ENCODE measurements around the gene MAN1B1. TPM values are rescaled to one million over a fixed set of nuclear protein-coding genes. Genes with fewer than 3 reads are reported as not detected.
A peak's percentile ranks its signal among the peaks of the same experiment; 100 is the strongest.

MAN1B1 gene
- total RNA-seq (2021; fragmentation: NEBNext Ultra II Directional; extraction: Animal tissue kit (Norgen Biotek cat#: 25700)) = 35.1 and 36.3 TPM in 2 replicates
- polyA plus RNA-seq (2011; rRNA removed) = 33.7 and 36.5 TPM in 2 replicates
- 36.6 TPM for polyA plus RNA-seq (2011; cell fraction: cytosol; rRNA removed)
- polyA plus RNA-seq (2011; cell fraction: nucleus; rRNA removed) = 104 TPM
- 23.8 to 36.3 TPM (median 35.0 TPM) in 4 replicates for polyA plus RNA-seq (2012, experiment 1 of 2)
- 24.9 TPM for polyA plus RNA-seq (2012, experiment 2 of 2)
- 40.1 TPM for polyA plus RNA-seq (2013, experiment 1 of 2)
- polyA plus RNA-seq (2013, experiment 2 of 2) = 37.2 TPM
- polyA minus RNA-seq (2011; rRNA and poly(A)+ RNA removed) = 39.6 and 51.7 TPM in 2 replicates
- 23.0 TPM for polyA minus RNA-seq (2011; cell fraction: cytosol; rRNA and poly(A)+ RNA removed)
- polyA minus RNA-seq (2011; cell fraction: nucleus; rRNA and poly(A)+ RNA removed) = 36.5 TPM
- long read RNA-seq, experiment 1, full-length matches to known transcripts = 5 of 17 reads
- long read RNA-seq, experiment 1, partial matches to known transcripts = 11 of 17 reads
- long read RNA-seq, experiment 1, other reads (novel, unspliced or antisense) = 1 of 17 reads
- long read RNA-seq, experiment 2, transcript MAN1B1-202 (13 exons, 2,769 nt) = major isoform, 8 of 15 reads
- long read RNA-seq, experiment 2, partial matches to known transcripts = 2 of 15 reads
- long read RNA-seq, experiment 2, other reads (novel, unspliced or antisense) = 5 of 15 reads

- 1% methylated on average over 84 of the region's 101 CpGs; no CpG with 5 or more reads in 1 of the 2 experiments for WGBS, 2 experiments (ENCODE audit: extremely low coverage in 1 of 2, insufficient coverage in 1 of 2, insufficient read length in 1 of 2, insufficient replicate concordance in 2 of 2, low coverage in 1 of 2, low lambda C conversion rate in 2 of 2, missing lambda C conversion rate in 1 of 2)
- DNase-seq (ENCODE audit: low read depth in 1 of 2, low spot score in 2 of 2) (peak; percentile 97 to 99), FAIRE-seq (no peak)
- peak within 1 kb of the TSS; percentile 83 to 94 for H3K4me2 ChIP-seq (ENCODE audit: insufficient read depth in 1 of 2, low read depth in 2 of 2, low read length in 2 of 2)
- peaks cover 12% of the 10 kb centered on the region; the same call in 1 of the 2 replicates for H3K23me2 ChIP-seq (ENCODE audit: low read depth, low read length)
- H3K36me3 ChIP-seq (ENCODE audit: control insufficient read depth in 2 of 4, insufficient read depth in 4 of 4, low read length in 3 of 4) = no peaks in the 10 kb centered on the region; a peak in 1 of 8 replicates
- peak within 1 kb of the TSS; percentile 10 for H4K5ac ChIP-seq (ENCODE audit: insufficient read length, low read depth, low read length)
- H3K4me3 ChIP-seq (ENCODE audit: extremely low read depth in 1 of 4, insufficient read depth in 2 of 4, low read depth in 3 of 4, low read length in 4 of 4) = peak within 1 kb of the TSS; percentile 55 to 81 (median 71)
- no peak within 1 kb of the TSS for H2BK15ac ChIP-seq (ENCODE audit: low read length)
- H2AFZ ChIP-seq (ENCODE audit: low read length) = no peak within 1 kb of the TSS; the same call in 1 of the 2 replicates
- no peak within 1 kb of the TSS for H3K23ac ChIP-seq (ENCODE audit: insufficient read length)
- no peak within 1 kb of the TSS; the same call in 1 of the 2 replicates for H2BK12ac ChIP-seq (ENCODE audit: low read depth, low read length)
- no peak within 1 kb of the TSS for H2AK5ac ChIP-seq (ENCODE audit: low read depth, low read length)
- no peak within 1 kb of the TSS for H2BK20ac ChIP-seq (ENCODE audit: low read length)
- no peak within 1 kb of the TSS for H3K4ac ChIP-seq (replicated peaks; ENCODE audit: insufficient read length, low read depth, low read length)
- H2BK5ac ChIP-seq (ENCODE audit: low read depth, low read length) = 0 out of 2 replicates have a peak within 1 kb of the TSS, but pooled peaks have one; percentile 60
- no peak within 1 kb of the TSS for H2BK120ac ChIP-seq (replicated peaks; ENCODE audit: low read depth, low read length)
- peak within 1 kb of the TSS; percentile 40 to 54 (median 49); a peak in 5 of 7 replicates for H3K9ac ChIP-seq (replicated peaks in 1 of 4; ENCODE audit: extremely low read depth in 1 of 4, low read depth in 3 of 4, low read length in 3 of 4)
- H3K27me3 ChIP-seq (replicated peaks in 1 of 4; ENCODE audit: control insufficient read depth in 3 of 4, extremely low read depth in 1 of 4, insufficient read depth in 3 of 4, low read length in 3 of 4) = peaks cover 0 to 11% (median 3%) of the 10 kb centered on the region in 4 experiments; a peak in 5 of 7 replicates
- peak within 1 kb of the TSS; percentile 18 for H4K91ac ChIP-seq (replicated peaks; ENCODE audit: insufficient read length, low read length)
- no peak within 1 kb of the TSS for H3K14ac ChIP-seq (ENCODE audit: insufficient read length)
- peak within 1 kb of the TSS; percentile 48; the same call in 1 of the 2 replicates for H3K18ac ChIP-seq (ENCODE audit: extremely low read depth, low read length)
- H4K20me1 ChIP-seq (replicated peaks in 1 of 2; ENCODE audit: control insufficient read depth in 1 of 2, insufficient read depth in 2 of 2, low read length in 2 of 2) = no peaks in the 10 kb centered on the region
- H3K56ac ChIP-seq (replicated peaks; ENCODE audit: insufficient read length, low read depth, low read length) = no peak within 1 kb of the TSS
- peak within 1 kb of the TSS; percentile 87 for H4K8ac ChIP-seq (ENCODE audit: extremely low read depth, insufficient read depth, low read length)
- ChIA-PET POLR2A (ENCODE audit: partially characterized antibody) (interaction anchor here (0.8 to 1.8 kb wide), 12 partner anchors 9 to 154 kb away, joined by 3 to 9 read pairs (median 4); partner anchors contain the start of genes NPDC1, SAPCD2, TPRN and TUBB4B), CTCF (ENCODE audit: partially characterized antibody) (interaction anchor here (0.7 to 7.8 kb wide), 7 partner anchors 19 to 62 kb away, joined by 3 to 80 read pairs (median 5); partner anchors contain the start of gene SAPCD2)
- no peaks in the 10 kb centered on the region for H3K79me1 ChIP-seq (ENCODE audit: low read depth, low read length)
- H3K4me1 ChIP-seq (replicated peaks in 1 of 4; ENCODE audit: control insufficient read depth in 3 of 4, insufficient read depth in 4 of 4, low read length in 3 of 4) = peaks cover 0 to 10% (median 4%) of the 10 kb centered on the region in 4 experiments; a peak in 4 of 7 replicates
- H3K79me2 ChIP-seq (ENCODE audit: control insufficient read depth in 1 of 2, insufficient read depth in 2 of 2, low read length in 2 of 2) = no peaks in the 10 kb centered on the region
- H3K27ac ChIP-seq (ENCODE audit: low read depth, low read length) = no peak within 1 kb of the TSS
- no peaks in the 10 kb centered on the region for H3K9me3 ChIP-seq (ENCODE audit: insufficient read depth in 2 of 2, low read depth in 1 of 2, low read length in 1 of 2)
- TF ChIP-seq HDAC2 (IDR thresholded peaks at IDR 0.05; ENCODE audit: borderline replicate concordance in 1 of 2, low read depth in 2 of 2, low read length in 2 of 2) = 0 out of 4 replicates have a peak, but pooled peaks of 1 of the 2 experiments have one; percentile 21
- TF ChIP-seq NRF1 (IDR thresholded peaks at IDR 0.05; ENCODE audit: low read depth, low read length) = peak; percentile 98
- TF ChIP-seq TAF1 (IDR thresholded peaks at IDR 0.05; ENCODE audit: low read depth, low read length) = peak; percentile 82
- TF ChIP-seq TEAD4 (IDR thresholded peaks at IDR 0.05; ENCODE audit: low read depth, low read length) = peak; percentile 19; the same call in 1 of the 2 replicates
- no peak for TF ChIP-seq CEBPB (IDR thresholded peaks at IDR 0.05; ENCODE audit: low read depth, low read length)
- peak; percentile 64 to 86; a peak in 2 of 4 replicates for TF ChIP-seq SIN3A (conservative IDR thresholded peaks at IDR 0.05 in 1 of 2, IDR thresholded peaks at IDR 0.05 in 1 of 2; ENCODE audit: low read depth in 1 of 2, low read length in 2 of 2)
- peak; percentile 89 for TF ChIP-seq CREB1 (IDR thresholded peaks at IDR 0.05)
These were observed at the start of gene MAN1B1 for GRCh38 chr9:137086531-137087408. Gene MAN1B1, plus strand, starts transcription at chr9:137086985. Its CDS starts 15 bp downstream, at chr9:137087000.
